Muscle of leg (tissue), 11 donors: ENCODE data around the gene LAMB4. TPM values are rescaled to one million over a fixed set of nuclear protein-coding genes. Genes with fewer than 3 reads are reported as not detected.
A peak's percentile ranks its signal among the peaks of the same experiment; 100 is the strongest.

Experiments used
- DNase-seq: peaks from one replicate; pipeline ENCODE4 v3.0.0; 2013
- H3K27ac ChIP-seq: one replicate; pipeline ENCODE4 v1.5.1; 2013; ENCODE audit warnings: mild to moderate bottlenecking, low read length, control low read depth
- H3K27me3 ChIP-seq: one replicate; pipeline ENCODE4 v1.6.1; 2013; ENCODE audit warnings: low read length; ENCODE audit not compliant: control insufficient read depth, insufficient read depth
- H3K36me3 ChIP-seq: one replicate; pipeline ENCODE4 v1.6.1; 2013; ENCODE audit warnings: low read length; ENCODE audit not compliant: control insufficient read depth, insufficient read depth
- H3K4me1 ChIP-seq: one replicate; pipeline ENCODE4 v1.6.1; 2013; ENCODE audit warnings: low read length; ENCODE audit not compliant: control insufficient read depth, insufficient read depth
- H3K4me3 ChIP-seq: one replicate; pipeline ENCODE4 v1.5.1; 2013; ENCODE audit warnings: low read length, control low read depth
- H3K9me3 ChIP-seq: replicated peaks from 2 replicates; pipeline ENCODE4 v1.6.1; 2013; ENCODE audit warnings: low read depth, low read length; ENCODE audit not compliant: control insufficient read depth
- WGBS: methylation state at CpG from one replicate; pipeline ENCODE4 v1.1.5; 2013; ENCODE audit warnings: missing lambda C conversion rate; ENCODE audit not compliant: insufficient coverage; 5-methylcytosine and 5-hydroxymethylcytosine counted together
- polyA plus RNA-seq, 8 donors: library from polyadenylated mRNA; unstranded; fragments of 120-200 nt; gene quantifications; one replicate each; pipeline versions ENCODE4 v1.2.1 to v1.2.3, GENCODE V29; 2013; ENCODE audit warnings: inconsistent platforms in 1 of 8, low replicate concordance in 1 of 8; ENCODE audit not compliant: insufficient read length in 8 of 8, insufficient read depth in 1 of 8
- total RNA-seq: library from RNA; stranded (reverse); fragments of 120-200 nt; gene quantifications from one replicate; pipeline ENCODE4 v1.2.4, GENCODE V29; 2013

LAMB4 gene
- total and polyA plus RNA-seq, 9 donors = 0.13 to 3.8 (median 0.25) TPM

DNA sequence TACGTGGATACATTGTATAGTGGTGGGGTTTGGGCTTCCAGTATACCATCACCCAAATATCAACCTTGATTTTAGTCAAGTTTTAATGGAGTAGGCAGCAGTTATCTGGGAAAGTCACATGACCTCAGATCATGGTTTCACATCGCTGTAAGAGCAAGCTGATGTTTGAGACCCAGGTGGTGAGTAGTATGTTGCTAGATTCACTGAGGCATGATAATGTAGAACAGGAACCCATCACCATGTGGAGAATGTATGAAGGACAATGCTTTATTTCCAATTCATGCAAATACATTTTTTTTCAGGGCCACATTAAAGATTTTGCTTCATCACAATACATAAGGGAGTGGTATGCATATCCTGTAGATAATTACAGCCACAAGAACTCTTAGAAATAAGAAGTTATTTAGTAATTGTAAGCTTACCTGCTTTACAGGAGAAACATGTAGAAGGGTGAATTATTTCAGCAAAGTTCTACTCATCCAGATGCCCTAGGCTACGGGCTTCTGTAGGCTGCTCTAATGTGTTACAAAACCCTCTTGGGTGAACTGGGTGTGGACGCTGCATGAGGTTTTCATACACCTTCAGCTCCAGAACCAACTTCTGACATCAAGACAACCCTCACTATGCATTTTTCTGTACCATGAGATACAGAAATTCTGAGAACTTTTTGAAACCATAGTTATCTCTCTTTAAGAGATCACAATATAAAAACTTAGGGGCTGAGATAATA lies 27.6 kb upstream of the LAMB4 start:
- Histone ChIP-seq H3K4me1 (no peaks in the 10 kb centered on the region), H3K27ac (no peak overlapping the region), H3K4me3 (no peak overlapping the region), H3K27me3 (no peaks in the 10 kb centered on the region), H3K36me3 (no peaks in the 10 kb centered on the region), H3K9me3 (no peaks in the 10 kb centered on the region)
- DNase-seq = no peak
- WGBS = 100% methylated on average over 1 of the region's 4 CpGs

- DNase-seq = no peak
- no peaks in the 10 kb centered on the region for H3K27me3 ChIP-seq
- H3K4me1 ChIP-seq = no peaks in the 10 kb centered on the region
- no peak overlapping the region for H3K27ac ChIP-seq
- no CpG with 5 or more reads among the region's 3 CpGs for WGBS
- H3K4me3 ChIP-seq = no peak overlapping the region
- no peaks in the 10 kb centered on the region for H3K36me3 ChIP-seq
- H3K9me3 ChIP-seq = no peaks in the 10 kb centered on the region
Observed at GRCh38 chr7:108156897-108157605, 26.9 kb upstream of the LAMB4 start.

GRCh38 chr7:108152198-108152597 lies 22.0 kb upstream of the LAMB4 start:
- WGBS = 38% methylated on average over 1 of the region's 3 CpGs
- H3K36me3 ChIP-seq = no peaks in the 10 kb centered on the region

DNA sequence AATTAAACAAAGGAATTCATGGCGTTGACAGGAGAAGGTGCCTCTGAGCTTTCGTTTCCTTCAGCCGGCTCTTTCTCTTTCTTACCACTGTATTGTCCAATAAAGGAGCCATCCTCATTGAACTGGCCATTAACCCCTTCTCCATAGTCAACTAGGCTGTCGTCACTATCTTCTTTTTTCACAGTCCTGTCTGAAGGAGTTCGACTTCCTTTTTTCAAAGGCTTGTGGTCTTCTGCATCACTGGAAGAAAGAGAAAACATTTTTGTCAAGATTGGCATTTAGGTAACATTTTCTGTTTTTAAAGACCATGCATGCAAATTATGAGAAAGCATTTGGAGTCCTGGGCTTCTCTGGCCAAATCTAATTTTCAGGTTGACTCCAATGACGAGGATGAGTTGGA lies 19.7 kb upstream of the LAMB4 start:
- Histone ChIP-seq H3K4me1 (peaks cover 7% of the 10 kb centered on the region), H3K27me3 (no peaks in the 10 kb centered on the region), H3K9me3 (no peaks in the 10 kb centered on the region), H3K27ac (no peak overlapping the region), H3K4me3 (no peak overlapping the region), H3K36me3 (no peaks in the 10 kb centered on the region)
- DNase-seq = no peak
- 20% methylated on average over 1 of the region's 6 CpGs for WGBS

More at GRCh38 chr7:108152198-108152597, 22.0 kb upstream of the LAMB4 start:
- no peaks in the 10 kb centered on the region for H3K27me3 ChIP-seq
- H3K4me3 ChIP-seq = no peak overlapping the region
- DNase-seq = no peak
- H3K4me1 ChIP-seq = no peaks in the 10 kb centered on the region
- no peak overlapping the region for H3K27ac ChIP-seq
- H3K9me3 ChIP-seq = no peaks in the 10 kb centered on the region

- DNase-seq = no peak
- no CpG with 5 or more reads among the region's 5 CpGs for WGBS
- Histone ChIP-seq H3K4me1 (peaks cover 7% of the 10 kb centered on the region), H3K27me3 (no peaks in the 10 kb centered on the region), H3K9me3 (no peaks in the 10 kb centered on the region), H3K36me3 (no peaks in the 10 kb centered on the region), H3K4me3 (no peak overlapping the region), H3K27ac (no peak overlapping the region)
Observed at GRCh38 chr7:108149119-108149518, 19.0 kb upstream of the LAMB4 start.

DNA sequence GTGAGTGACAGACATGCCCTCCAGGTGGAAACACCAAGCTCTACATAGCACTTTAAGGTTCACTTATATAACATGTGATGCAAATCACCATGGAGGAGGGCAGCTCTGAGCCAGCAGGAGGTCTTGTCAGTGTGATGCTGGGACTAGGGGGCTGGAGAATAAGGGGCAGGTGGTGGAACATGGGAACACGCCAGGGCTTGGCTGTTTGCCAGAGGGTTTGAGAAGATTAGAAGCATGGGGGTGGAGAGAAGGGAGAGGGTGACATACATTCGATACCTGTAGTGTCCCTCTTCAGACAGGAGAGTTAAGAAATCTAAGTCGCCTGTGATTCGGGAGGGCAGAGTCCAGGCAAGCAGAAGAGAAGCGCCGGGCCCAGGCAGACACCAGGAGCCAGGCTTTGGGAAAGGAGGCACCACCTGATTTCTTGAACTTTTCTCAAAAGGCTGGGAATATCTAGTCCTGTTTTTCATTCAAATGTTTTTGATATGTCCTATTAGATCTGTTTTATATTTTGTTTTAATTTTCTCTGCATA lies 16.9 kb upstream of the LAMB4 start:
- no peak overlapping the region for H3K4me3 ChIP-seq
- H3K9me3 ChIP-seq = no peaks in the 10 kb centered on the region
- H3K4me1 ChIP-seq = peaks cover 7% of the 10 kb centered on the region
- 60% methylated on average over 6 of the region's 6 CpGs for WGBS
- DNase-seq = peak; percentile 32
- no peaks in the 10 kb centered on the region for H3K27me3 ChIP-seq
- H3K36me3 ChIP-seq = no peaks in the 10 kb centered on the region
- no peak overlapping the region for H3K27ac ChIP-seq

- 0% methylated on average over 3 of the region's 12 CpGs for WGBS
- DNase-seq = peak; percentile 92
- peaks cover 7% of the 10 kb centered on the region for H3K4me1 ChIP-seq
- H3K27me3 ChIP-seq = no peaks in the 10 kb centered on the region
- H3K27ac ChIP-seq = no peak overlapping the region
- H3K4me3 ChIP-seq = peak overlapping the region; percentile 25
- H3K36me3 ChIP-seq = no peaks in the 10 kb centered on the region
- H3K9me3 ChIP-seq = no peaks in the 10 kb centered on the region
Observed at GRCh38 chr7:108146070-108146842, 16.1 kb upstream of the LAMB4 start.

DNA sequence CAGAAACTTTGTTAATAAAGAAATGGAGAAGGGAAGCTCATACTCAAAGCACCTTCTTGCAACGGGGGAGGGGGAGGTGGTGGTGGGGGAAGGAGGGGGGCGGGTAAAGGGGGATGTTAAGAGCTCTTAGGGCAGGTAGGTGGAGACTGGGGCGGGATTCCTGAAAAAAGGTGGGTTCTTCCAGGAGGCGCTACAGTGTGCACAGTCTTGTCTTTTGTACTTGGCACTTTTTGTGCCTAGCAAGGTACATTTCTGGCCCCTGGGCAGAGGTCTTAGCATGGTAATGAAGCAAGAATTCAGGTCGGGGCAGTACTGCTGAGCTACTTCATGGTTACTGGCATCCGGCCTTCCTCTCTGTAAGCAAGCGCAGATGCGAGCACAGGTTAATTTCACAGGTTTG lies 15.2 kb upstream of the LAMB4 start:
- WGBS = 94% methylated on average over 2 of the region's 8 CpGs

DNA sequence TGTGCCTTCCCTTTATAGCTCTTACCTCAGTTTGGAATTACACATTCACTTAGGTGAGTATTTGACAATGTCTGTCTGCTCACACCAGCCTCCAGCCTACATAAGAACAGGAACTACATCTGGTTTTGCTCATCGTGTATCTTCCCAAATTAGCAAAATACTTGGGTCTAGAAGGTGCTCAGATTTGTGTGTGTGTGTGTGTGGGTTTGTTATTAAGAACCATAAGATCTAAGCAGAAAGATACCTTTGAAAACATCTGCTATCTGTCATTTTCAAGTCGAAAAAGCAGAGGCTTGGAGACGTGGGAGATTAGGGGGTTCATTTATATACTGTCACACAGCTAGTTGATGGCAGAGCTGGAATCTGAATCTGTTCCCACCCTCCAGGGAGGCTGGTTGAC lies 14.8 kb upstream of the LAMB4 start:
- no peaks in the 10 kb centered on the region for H3K36me3 ChIP-seq
- H3K4me1 ChIP-seq = peaks cover 7% of the 10 kb centered on the region
- H3K27me3 ChIP-seq = no peaks in the 10 kb centered on the region
- DNase-seq = no peak
- no CpG with 5 or more reads among the region's 3 CpGs for WGBS
- no peak overlapping the region for H3K4me3 ChIP-seq
- no peak overlapping the region for H3K27ac ChIP-seq
- no peaks in the 10 kb centered on the region for H3K9me3 ChIP-seq

More for the DNA sequence above, 15.2 kb upstream of the LAMB4 start:
- no peaks in the 10 kb centered on the region for H3K9me3 ChIP-seq
- DNase-seq = no peak
- no peak overlapping the region for H3K27ac ChIP-seq
- H3K36me3 ChIP-seq = no peaks in the 10 kb centered on the region
- peaks cover 7% of the 10 kb centered on the region for H3K4me1 ChIP-seq
- no peaks in the 10 kb centered on the region for H3K27me3 ChIP-seq
- no peak overlapping the region for H3K4me3 ChIP-seq
